Thyroid gland (tissue), 4 donors: ENCODE measurements around the gene CAMKMT.

ENCODE experiments used
- CTCF ChIP-seq, 6 experiments: fragments of 200-600 bp in 3 of 6; fragments of 450-650 bp in 3 of 6; sonication (generic) in 3 of 6; IDR thresholded peaks; one replicate each; pipeline ENCODE4 v1.5.1; 2016 to 2019; ENCODE audit warnings: antibody characterized with exemption in 6 of 6, mild to moderate bottlenecking in 2 of 6, inconsistent platforms in 1 of 6, moderate library complexity in 1 of 6
- POLR2A ChIP-seq, 2 donors: fragments of 450-650 bp; IDR thresholded peaks; one replicate each; pipeline ENCODE4 v1.6.1; 2017; ENCODE audit warnings: antibody characterized with exemption in 2 of 2, mild to moderate bottlenecking in 2 of 2, moderate library complexity in 1 of 2

- TF ChIP-seq CTCF (IDR thresholded peaks at IDR 0.05) (no peak), POLR2A (IDR thresholded peaks at IDR 0.05) (no peak)
Observed at GRCh38 chr2:44535376-44535775, 173.6 kb downstream of the CAMKMT start.
